ENCODE data around the gene KL. TPM values are rescaled to one million over a fixed set of nuclear protein-coding genes. Genes with fewer than 3 reads are reported as not detected.
A peak's percentile ranks its signal among the peaks of the same experiment; 100 is the strongest.

KL gene
- total RNA-seq, 1 donor: under 0.01 TPM

DNA sequence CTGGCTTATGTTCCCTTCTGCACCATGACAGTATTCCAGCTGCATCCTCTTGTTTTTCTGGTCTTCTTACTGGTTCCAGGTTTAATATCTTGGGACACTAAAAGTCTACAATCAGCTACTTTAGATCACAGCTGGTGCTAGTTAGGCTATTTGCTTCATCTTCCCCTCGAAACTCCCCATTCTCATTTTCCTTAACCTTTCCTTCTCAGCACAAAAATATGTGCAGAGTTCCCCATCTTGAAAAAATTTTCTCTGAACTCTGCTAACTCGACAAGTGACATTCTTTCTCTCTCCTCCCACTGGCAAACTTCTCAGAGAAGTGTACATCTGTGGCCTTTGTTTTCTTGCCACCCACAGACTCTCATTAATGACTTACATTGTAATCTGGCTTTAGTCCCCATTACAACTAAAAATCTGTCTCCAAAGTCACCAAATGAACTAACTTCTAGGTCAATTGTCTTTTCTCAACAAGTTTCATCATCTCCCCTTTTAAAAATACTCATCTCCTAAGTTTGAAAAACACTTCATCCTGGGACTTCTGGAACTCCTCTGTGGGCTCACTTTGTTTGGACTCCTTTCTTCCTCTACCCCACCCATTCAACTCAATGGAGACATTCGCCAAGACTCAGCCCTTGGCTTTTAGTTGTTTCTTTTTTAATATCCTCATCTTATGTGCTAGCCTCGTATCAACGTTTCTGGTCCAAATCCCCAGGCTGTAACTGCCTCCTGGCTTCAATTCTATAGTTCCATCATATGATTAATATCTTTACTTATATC lies 7.1 kb upstream of the KL start:
- peak; percentile 3 for DNase-seq (ENCODE audit: low read depth)
- no peak overlapping the region for H3K4me3 ChIP-seq (ENCODE audit: low read depth, low read length)
- TF ChIP-seq, protein P1, sequence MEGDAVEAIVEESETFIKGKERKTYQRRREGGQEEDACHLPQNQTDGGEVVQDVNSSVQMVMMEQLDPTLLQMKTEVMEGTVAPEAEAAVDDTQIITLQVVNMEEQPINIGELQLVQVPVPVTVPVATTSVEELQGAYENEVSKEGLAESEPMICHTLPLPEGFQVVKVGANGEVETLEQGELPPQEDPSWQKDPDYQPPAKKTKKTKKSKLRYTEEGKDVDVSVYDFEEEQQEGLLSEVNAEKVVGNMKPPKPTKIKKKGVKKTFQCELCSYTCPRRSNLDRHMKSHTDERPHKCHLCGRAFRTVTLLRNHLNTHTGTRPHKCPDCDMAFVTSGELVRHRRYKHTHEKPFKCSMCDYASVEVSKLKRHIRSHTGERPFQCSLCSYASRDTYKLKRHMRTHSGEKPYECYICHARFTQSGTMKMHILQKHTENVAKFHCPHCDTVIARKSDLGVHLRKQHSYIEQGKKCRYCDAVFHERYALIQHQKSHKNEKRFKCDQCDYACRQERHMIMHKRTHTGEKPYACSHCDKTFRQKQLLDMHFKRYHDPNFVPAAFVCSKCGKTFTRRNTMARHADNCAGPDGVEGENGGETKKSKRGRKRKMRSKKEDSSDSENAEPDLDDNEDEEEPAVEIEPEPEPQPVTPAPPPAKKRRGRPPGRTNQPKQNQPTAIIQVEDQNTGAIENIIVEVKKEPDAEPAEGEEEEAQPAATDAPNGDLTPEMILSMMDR (IDR thresholded peaks at IDR 0.05; ENCODE audit: insufficient read depth, low read depth, low read length): no peak

DNA sequence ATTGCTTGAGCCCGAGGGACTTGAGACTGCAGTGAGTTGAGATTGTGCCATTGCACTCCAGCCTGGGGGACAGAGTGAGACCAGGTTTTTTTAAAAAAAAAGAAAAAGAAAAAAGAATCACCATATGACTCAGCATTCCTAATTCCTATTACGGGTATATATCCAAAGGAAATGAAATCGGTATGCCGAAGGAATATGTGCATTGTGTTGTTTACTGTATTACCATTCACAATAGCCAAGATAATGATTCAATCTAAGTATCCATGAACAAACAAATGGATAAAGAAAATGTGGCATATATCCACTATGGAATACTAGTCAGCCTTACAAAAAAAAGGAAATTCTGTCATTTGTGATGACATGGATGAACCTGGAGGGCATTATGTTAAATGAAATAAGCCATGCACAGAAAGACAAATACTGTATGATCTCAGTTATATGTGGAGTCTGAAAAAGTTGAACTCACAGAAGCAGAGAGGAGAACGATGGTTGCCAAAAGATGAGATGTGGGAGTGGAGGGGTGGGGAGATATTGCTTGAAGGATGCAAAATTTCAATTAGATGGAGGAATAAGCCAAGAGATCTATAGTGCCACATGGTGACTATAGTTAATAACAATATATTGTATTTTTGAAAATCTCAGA lies 4.3 kb upstream of the KL start:
- DNase-seq (ENCODE audit: low read depth): no peak
- no peak overlapping the region for H3K4me3 ChIP-seq (ENCODE audit: low read depth, low read length)
- TF ChIP-seq, protein P1 (IDR thresholded peaks at IDR 0.05; ENCODE audit: insufficient read depth, low read depth, low read length): no peak

DNA sequence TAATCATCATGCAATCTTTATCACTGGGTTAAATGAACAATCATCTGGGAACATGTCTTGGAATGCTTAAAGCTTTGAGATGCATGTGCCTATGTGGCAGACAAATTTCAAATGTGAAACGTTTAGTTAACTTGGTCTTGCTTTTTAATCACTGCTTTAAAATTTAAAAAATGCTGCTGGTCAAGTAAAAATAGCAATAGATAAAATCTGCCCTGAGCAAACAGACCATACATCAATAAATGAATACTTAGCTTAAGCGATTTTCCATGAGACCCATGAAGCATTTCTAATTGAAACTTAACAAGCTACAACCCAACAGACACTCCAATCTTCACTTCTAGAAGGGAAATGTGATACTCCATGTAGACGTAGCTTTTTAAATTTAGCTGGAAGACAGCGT lies 1.9 kb upstream of the KL start:
- no peak for DNase-seq (ENCODE audit: low read depth)
- TF ChIP-seq, protein P1 (IDR thresholded peaks at IDR 0.05; ENCODE audit: insufficient read depth, low read depth, low read length): no peak

DNA sequence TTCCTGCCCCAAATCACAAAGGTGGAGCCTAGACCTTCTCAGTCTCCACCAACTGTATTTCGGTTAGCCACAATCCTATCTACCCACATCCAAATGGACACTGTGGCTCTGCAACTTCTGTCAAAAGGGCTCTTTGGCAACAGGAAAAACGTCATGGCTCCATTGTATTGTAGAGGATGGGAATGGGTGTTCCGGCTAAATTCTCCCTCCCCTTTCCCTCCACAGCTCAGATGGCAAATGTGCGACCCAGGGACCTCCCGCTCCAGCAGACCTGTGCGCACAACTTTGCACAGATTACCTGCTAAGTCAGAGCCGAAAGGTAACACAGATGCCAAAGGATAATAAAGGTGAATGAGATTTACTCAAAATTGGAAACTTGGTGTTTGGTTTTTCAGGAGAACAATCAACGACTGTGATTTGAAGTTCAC lies 968 bp upstream of the KL start:
- no peak for DNase-seq (ENCODE audit: low read depth)
- H3K4me3 ChIP-seq (ENCODE audit: low read depth, low read length): no peak overlapping the region
- TF ChIP-seq, protein P1 (IDR thresholded peaks at IDR 0.05; ENCODE audit: insufficient read depth, low read depth, low read length): no peak

More for the DNA sequence above, 1.9 kb upstream of the KL start:
- H3K4me3 ChIP-seq (ENCODE audit: low read depth, low read length): no peak overlapping the region

DNA sequence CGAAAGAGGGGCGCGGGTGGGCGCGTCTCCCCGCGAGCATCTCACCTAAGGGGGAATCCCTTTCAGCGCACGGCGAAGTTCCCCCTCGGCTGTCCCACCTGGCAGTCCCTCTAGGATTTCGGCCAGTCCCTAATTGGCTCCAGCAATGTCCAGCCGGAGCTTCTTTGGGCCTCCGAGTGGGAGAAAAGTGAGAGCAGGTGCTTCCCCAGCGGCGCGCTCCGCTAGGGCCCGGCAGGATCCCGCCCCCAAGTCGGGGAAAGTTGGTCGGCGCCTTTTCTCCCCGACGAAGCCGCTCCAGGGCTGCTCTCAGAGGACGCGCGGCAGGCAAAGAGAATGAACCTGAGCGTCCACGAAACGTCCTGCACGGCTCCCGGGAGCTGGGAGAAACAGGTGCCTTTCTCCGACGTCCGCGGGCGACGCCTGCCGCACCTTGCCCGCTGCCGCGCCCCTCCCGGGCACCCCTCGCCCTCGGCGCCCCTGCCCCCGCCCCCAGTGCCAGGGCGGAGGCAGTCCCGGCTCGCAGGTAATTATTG lies 366 bp upstream of the KL start:
- no peak overlapping the region for H3K4me3 ChIP-seq (ENCODE audit: low read depth, low read length)
- TF ChIP-seq, protein P1 (IDR thresholded peaks at IDR 0.05; ENCODE audit: insufficient read depth, low read depth, low read length): no peak
- DNase-seq (ENCODE audit: low read depth): no peak

DNA sequence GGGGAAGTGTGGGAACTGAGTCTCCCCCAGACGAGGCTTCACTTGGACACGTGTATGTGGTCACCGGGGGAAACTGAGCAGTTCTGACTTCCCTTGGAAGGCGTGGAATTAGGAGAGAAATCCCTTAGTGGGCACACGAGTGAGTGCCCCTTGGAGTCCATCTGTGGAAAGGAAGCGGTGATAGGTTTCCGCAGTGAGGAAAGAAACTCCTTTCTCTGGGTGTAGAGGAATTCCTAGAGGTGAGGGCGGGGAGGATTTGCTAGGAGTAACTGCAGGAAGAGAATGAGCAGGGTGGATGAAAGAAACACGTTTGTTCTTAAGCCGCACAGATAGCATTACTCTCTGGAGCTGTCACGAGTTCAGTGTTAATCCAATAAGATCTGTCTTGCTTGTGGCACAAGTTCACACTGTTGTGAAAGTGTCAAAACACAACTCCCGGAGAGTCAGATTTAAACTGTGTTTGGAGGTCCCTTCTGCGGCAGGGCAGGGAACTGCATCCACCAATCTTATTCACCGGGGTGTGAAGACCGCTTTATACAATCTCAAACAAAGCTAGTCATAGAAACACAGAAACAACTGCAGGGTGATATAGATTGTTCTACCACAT lies 1.2 kb downstream of the KL start:
- TF ChIP-seq, protein P1 (IDR thresholded peaks at IDR 0.05; ENCODE audit: insufficient read depth, low read depth, low read length): peak; percentile 50
- peak; percentile 57 for DNase-seq (ENCODE audit: low read depth)
- H3K4me3 ChIP-seq (ENCODE audit: low read depth, low read length): peak overlapping the region; percentile 40

All from fibroblast of villous mesenchyme (primary cell).